Measurements from ENCODE around the gene RANBP9. TPM values are rescaled to one million over a fixed set of nuclear protein-coding genes. Genes with fewer than 3 reads are reported as not detected.

RANBP9 gene
- polyA plus RNA-seq, 1 experiment: 14.4 TPM

- CTCF ChIA-PET: no interaction called here
- POLR2A ChIA-PET: no interaction called here
- DNase-seq (ENCODE audit: low read depth): no peak
- Histone ChIP-seq H3K27me3 (ENCODE audit: control insufficient read depth, insufficient read depth, low read length) (no peaks in the 10 kb centered on the region), H3K36me3 (ENCODE audit: control insufficient read depth, insufficient read depth, low read length) (no peaks in the 10 kb centered on the region), H3K4me3 (ENCODE audit: low read depth, low read length) (no peak overlapping the region)
- TF ChIP-seq, protein P1, sequence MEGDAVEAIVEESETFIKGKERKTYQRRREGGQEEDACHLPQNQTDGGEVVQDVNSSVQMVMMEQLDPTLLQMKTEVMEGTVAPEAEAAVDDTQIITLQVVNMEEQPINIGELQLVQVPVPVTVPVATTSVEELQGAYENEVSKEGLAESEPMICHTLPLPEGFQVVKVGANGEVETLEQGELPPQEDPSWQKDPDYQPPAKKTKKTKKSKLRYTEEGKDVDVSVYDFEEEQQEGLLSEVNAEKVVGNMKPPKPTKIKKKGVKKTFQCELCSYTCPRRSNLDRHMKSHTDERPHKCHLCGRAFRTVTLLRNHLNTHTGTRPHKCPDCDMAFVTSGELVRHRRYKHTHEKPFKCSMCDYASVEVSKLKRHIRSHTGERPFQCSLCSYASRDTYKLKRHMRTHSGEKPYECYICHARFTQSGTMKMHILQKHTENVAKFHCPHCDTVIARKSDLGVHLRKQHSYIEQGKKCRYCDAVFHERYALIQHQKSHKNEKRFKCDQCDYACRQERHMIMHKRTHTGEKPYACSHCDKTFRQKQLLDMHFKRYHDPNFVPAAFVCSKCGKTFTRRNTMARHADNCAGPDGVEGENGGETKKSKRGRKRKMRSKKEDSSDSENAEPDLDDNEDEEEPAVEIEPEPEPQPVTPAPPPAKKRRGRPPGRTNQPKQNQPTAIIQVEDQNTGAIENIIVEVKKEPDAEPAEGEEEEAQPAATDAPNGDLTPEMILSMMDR (IDR thresholded peaks at IDR 0.05; ENCODE audit: insufficient read depth, low read depth, low read length): no peak
These were observed 30.2 kb downstream of the RANBP9 start for GRCh38 chr6:13681305-13682061.

DNA sequence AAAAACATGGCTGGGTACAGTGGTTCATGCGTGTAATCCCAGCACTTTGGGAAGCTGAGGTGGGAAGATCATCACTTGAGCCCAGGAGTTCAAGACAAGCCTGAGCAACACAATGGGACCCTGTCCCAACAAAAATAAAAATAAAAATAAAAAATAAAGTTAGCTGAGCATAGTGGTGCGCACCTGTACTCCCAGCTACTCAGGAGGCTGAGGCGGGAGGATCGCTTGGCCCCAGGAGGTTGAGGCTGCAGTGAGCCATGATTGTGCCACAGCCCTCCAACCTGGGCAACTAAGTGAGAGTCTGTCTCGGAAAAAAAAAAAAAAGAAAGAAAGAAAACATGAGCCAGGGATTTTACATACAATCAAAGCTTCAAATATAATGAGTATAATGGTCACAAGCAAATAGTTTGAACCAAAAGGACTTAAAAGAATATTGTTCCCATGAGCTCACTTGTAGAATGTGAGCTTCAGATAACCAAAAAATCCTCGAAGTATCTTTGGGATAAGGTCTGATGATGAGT, 31.1 kb downstream of the RANBP9 start:
- DNase-seq (ENCODE audit: low read depth): no peak
- H3K4me3 ChIP-seq (ENCODE audit: low read depth, low read length): no peak overlapping the region
- ChIA-PET CTCF (no interaction called here), POLR2A (interaction anchor here (0.7 kb wide), 1 partner anchor 48 kb away, joined by 4 read pairs; no protein-coding TSS in a partner anchor)
- no peaks in the 10 kb centered on the region for H3K27me3 ChIP-seq (ENCODE audit: control insufficient read depth, insufficient read depth, low read length)
- no peaks in the 10 kb centered on the region for H3K36me3 ChIP-seq (ENCODE audit: control insufficient read depth, insufficient read depth, low read length)
- TF ChIP-seq, protein P1 (IDR thresholded peaks at IDR 0.05; ENCODE audit: insufficient read depth, low read depth, low read length): no peak

DNA sequence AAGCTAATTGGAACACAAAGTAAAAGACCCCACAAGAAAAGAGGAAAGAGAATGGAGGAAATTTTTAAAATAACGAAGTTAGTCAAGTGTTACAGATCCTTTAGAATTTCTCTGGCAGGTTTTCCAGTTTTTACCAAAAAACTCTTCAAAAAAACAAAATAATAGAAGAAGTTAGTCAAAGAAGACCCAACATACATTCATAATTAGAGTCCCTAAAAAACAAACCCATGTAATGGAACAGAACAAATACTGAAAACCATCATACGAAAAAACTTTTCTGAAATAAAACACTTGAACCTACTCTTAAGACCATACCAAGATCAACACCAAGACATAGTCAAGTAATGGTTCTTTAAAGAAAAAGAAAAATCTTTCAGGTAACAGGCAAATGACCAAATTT, 31.6 kb downstream of the RANBP9 start:
- H3K36me3 ChIP-seq (ENCODE audit: control insufficient read depth, insufficient read depth, low read length): no peaks in the 10 kb centered on the region
- DNase-seq (ENCODE audit: low read depth): no peak
- H3K4me3 ChIP-seq (ENCODE audit: low read depth, low read length): no peak overlapping the region
- no peaks in the 10 kb centered on the region for H3K27me3 ChIP-seq (ENCODE audit: control insufficient read depth, insufficient read depth, low read length)
- POLR2A ChIA-PET: no interaction called here
- TF ChIP-seq, protein P1 (IDR thresholded peaks at IDR 0.05; ENCODE audit: insufficient read depth, low read depth, low read length): no peak
- CTCF ChIA-PET: no interaction called here

GRCh38 chr6:13678255-13678983, 33.2 kb downstream of the RANBP9 start:
- no peak for DNase-seq (ENCODE audit: low read depth)
- H3K27me3 ChIP-seq (ENCODE audit: control insufficient read depth, insufficient read depth, low read length): no peaks in the 10 kb centered on the region
- H3K4me3 ChIP-seq (ENCODE audit: low read depth, low read length): no peak overlapping the region
- POLR2A ChIA-PET: no interaction called here
- CTCF ChIA-PET: no interaction called here
- H3K36me3 ChIP-seq (ENCODE audit: control insufficient read depth, insufficient read depth, low read length): no peaks in the 10 kb centered on the region
- TF ChIP-seq, protein P1 (IDR thresholded peaks at IDR 0.05; ENCODE audit: insufficient read depth, low read depth, low read length): no peak

DNA sequence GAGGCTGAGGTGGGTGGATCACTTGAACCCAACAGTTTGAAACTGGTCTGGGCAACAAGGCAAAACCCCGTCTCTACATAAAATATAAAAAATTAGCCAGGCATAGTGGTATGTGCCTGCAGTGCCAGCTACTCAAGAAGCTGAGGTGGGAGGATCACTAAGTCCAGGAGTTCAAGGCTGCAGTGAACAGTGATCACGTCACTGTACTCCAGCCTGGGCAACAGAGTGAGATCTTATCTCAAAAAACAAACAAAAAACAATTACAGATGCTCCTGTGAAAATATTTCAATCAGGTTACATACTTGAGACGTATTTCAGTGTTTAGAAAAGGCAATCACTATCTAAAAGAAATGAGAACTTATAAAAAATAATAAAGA, 33.8 kb downstream of the RANBP9 start:
- DNase-seq (ENCODE audit: low read depth): no peak
- H3K4me3 ChIP-seq (ENCODE audit: low read depth, low read length): no peak overlapping the region
- ChIA-PET CTCF (no interaction called here), POLR2A (no interaction called here)
- no peaks in the 10 kb centered on the region for H3K27me3 ChIP-seq (ENCODE audit: control insufficient read depth, insufficient read depth, low read length)
- no peaks in the 10 kb centered on the region for H3K36me3 ChIP-seq (ENCODE audit: control insufficient read depth, insufficient read depth, low read length)
- TF ChIP-seq, protein P1 (IDR thresholded peaks at IDR 0.05; ENCODE audit: insufficient read depth, low read depth, low read length): no peak
